Effector CD4-positive, alpha-beta T cell (primary cell): ENCODE results near the gene LAD1.
A peak's percentile ranks its signal among the peaks of the same experiment; 100 is the strongest.

Source experiments
- DNase-seq: peaks from one replicate; pipeline ENCODE4 v3.0.0-alpha.2; 2020

LAD1 gene

GRCh38 chr1:201418461-201418860, 19.3 kb upstream of the LAD1 start:
- no peak for DNase-seq

GRCh38 chr1:201414051-201414738, 15.1 kb upstream of the LAD1 start:
- DNase-seq = no peak

DNA sequence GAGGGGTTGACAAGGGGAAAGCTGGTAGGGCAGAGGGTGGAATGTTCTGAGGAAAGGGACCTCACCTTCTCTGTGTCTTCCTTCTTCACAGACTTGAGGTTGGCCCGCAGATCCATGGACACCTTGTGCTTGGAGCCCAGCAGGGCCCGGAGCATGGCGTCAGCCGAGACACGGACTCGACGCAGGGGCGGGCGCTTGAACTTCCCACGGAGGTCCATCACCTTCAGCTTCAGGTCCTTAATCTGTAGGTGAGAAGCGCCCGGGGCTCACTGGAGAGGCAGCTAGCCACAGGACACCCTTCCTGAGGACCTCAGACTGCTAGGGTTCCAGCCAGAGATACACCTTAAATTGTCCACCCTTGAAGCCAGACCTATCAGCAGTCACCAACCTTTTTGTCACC, 12.2 kb upstream of the LAD1 start:
- no peak for DNase-seq

GRCh38 chr1:201409440-201409839, 10.3 kb upstream of the LAD1 start:
- DNase-seq = no peak

GRCh38 chr1:201408834-201409200, 9.7 kb upstream of the LAD1 start:
- DNase-seq = no peak

DNA sequence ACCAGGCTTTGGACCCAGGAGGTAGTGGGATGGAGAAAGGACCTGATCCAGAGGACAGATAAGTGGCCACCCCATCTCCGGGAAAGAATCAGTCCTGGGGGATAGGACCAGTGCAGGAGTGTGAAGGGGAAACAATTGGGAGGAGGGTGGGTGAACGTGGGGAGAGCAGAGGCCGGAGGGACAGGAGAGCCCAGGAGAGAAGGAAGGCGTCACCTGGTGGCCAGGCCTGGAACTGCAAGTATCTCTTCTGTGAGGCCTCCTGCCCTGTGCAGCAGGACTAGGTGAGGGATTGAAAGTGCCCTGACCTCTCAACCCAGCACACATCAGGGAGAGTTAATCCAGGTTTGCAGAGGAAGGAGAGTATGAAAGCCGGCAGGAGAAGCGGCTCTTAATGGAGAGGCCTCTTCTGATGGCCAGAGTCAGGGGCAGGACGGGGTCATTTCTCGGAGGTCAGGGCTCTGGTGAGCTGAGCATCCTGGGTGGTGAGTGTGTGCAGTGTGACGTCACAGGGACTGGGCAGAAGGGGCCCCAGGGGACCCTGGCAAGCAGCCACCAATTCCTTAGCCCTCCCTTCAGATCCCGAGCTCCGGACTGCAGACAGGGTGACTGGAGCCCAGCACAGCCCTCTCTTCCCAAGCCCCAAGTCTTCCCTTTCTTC, 9.2 kb upstream of the LAD1 start:
- peak; percentile 51 for DNase-seq

DNA sequence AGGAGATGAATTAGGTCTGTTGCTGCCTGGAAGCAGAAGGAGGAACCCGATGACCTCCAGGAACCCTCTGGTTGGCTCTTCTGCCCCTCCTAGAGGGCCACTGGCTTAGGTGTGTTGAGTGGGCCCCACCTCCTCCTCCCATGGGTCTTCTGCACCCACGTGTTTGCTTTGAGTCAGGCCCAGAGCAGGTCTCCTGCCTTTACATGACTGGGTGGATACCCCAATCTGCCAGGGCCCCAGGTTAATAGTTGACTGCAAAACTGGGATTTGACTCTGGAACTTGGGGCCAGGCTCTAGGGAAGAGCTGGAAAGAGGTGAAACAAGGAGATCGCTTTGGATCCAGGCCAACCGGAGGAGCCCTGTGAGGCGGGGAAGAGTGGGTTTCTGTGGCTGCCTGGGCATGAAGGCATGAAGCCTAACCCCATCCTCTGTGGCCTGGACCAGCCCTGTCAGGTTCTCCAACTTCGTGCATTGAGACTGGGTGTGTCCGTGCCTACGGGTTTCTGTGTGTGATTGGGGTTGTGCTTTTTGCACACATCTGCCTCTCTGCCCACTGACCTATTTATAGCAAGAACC, 7.8 kb upstream of the LAD1 start:
- DNase-seq = no peak

DNA sequence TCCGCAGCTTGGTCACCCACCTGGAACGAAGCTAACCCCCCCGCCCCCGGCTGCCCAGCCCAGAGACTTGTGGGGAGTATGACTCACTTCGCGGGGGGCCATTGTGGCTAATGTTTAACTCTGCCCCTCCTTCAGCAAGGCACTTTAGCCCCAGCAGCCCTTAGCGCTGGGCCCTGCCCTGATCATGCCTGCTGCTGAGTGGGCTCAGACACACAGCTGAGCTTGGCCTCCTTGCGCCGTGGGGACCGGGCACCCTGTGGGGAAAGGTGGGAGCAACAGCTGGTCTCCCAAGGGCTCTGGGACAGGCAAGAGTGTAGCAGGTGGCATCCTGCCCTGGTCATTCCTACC, 6.3 kb upstream of the LAD1 start:
- no peak for DNase-seq

DNA sequence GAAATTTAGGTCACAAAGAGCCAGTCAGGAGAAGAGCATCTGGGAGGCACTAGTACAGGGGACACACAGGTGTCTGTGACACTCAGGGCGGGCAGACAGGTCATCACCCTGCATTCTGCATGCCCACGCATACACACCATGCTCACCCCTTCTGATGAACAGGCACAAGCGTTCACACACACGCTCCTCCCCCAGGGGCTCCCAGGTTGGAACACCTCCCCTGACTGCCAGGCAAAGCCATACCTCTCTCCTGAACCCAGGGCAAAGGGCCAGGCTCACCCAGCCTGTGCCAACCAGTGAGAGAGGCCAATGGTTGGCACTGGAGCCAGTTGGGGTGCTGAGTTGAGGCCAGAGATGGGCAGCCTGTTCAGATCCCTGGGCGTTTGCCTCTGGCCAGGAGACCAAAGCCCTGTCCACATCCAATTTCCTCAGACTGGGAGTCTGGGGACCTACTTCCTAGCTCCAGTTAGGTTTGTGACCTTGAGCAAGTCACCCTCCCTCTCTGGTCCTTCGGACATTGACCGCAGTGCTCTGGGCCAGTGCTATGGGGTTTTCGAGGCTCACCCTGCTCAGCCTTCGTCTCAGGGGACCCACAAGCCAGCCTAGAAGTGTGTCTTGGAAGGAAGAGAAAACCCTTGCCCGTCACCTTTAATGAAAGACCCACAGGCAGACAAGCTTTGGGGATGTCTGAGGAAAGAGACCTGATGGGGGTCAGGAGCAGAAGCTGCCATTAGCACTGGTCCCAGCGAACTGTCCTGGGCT, 5.8 kb upstream of the LAD1 start:
- no peak for DNase-seq

- DNase-seq = no peak
These were observed 4.9 kb upstream of the LAD1 start for GRCh38 chr1:201404055-201404454.

GRCh38 chr1:201403359-201403758, 4.2 kb upstream of the LAD1 start:
- DNase-seq = no peak

- no peak for DNase-seq
These were observed 2.6 kb upstream of the LAD1 start for GRCh38 chr1:201401700-201402099.

GRCh38 chr1:201400852-201401230, 1.7 kb upstream of the LAD1 start:
- no peak for DNase-seq

- no peak for DNase-seq
These were observed 1.2 kb upstream of the LAD1 start for GRCh38 chr1:201400212-201400851.

GRCh38 chr1:201399352-201400126, 415 bp upstream of the LAD1 start:
- DNase-seq = no peak

- no peak for DNase-seq
These were observed 1.4 kb downstream of the LAD1 start for GRCh38 chr1:201397675-201398074.

DNA sequence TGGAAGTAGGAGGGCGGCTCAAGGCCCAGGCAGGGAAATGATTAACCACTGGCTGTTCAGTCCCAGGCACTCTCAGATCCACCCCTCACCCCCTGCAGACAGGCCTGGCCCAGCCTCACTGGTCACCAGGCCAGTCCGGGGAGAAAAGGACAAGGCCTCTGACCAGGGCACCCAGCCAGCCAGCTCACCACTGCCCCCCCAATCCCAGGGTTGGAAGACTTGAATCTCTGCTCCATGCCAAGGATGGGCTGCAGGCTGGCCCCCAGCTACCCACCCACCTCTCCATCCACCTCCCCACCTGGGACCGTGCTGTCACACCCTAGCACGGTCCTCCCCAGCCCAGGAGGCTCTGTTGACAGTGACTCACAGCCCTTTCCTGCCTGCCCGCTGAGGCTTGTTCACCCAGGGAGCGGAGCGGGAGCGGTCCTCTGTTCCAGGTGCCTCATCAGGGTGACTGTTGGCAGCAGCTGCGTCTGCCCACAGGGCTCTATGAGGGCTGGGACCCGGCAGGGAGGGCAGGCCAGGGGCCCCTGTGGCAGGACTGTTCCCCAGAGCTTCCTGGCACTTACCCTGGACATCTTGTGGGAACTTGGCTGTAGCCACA, 2.2 kb downstream of the LAD1 start:
- DNase-seq = no peak

DNA sequence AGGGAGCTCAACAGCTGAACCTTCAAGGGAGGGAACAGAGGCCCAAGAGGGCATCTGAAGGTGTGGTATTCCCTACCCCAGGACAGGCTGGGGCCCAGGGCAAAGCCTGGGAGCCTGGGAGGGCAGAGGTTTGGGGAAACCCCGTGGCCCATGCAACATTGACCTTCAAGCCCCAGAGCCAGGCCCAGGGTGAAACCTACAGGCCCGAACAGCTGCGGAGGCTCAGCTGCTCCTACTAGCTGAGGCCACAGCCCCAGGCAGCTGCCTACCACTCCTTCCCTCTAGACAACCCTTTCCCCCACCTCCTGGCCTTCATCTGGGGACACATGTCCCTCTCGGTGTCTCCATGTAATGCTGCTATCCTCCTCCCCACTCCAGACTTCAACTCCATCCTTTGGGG, 3.2 kb downstream of the LAD1 start:
- DNase-seq = no peak

DNA sequence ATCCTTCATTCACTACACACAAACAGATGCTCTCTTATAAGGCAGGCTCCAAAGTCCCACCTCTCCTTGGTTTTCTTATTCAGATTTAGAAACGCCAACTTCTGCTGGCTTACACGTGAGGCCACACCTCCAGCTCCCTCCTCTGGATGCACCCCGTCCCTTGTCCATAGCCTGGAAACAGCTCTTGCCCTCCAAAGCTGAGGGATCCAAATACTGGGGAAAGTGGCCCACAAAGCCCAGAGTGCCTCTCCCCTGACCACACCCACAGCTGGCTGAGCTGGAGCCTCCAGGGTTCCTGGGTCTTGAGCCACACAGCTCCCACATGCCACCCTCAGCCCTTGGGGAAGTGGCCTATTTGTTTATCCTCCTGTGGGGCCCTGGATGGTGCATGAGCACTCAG, 4.5 kb downstream of the LAD1 start:
- no peak for DNase-seq

GRCh38 chr1:201393076-201393475, 6.0 kb downstream of the LAD1 start:
- DNase-seq = no peak

DNA sequence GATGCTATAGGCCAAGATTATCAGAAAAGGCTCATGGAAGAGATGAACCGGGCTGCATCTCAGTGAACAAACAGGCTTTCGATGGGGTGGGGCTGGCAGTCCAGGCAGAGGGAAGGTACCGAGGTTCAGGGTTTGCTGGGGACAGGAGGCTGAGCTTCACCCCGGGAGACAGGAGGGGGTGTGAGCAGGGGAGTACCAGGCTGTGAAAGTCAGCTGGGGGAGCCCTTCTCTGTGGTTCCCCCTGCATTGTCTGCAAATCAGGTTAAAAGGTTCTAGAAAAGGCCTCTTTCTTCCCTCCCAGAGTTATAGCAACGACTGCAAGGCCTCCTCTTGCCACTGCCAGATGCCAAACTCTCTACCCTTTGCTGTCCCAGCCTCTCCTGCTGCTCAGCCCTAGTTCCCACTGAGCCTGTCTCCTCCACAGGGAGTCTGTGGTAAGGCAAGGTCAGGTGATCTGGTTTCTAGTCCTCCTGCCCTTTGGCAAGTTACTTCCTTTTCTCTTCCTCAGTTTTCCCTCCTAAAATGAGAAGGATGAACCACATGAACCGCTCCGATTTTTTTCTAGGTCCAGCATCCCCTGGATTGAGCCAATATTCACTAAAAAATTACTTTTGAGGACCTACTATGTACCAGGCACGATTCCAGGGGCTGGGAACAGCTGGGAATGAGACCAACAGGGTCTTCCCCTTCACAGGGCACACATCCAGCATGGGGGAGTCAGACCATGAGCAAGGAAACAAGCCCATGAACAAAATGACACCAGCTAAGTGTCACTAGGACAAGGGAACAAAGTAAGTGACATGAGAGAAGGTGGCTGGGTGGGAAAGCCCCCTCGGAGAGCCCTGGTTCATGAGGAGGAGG, 7.2 kb downstream of the LAD1 start:
- no peak for DNase-seq
